Astrocyte (in vitro differentiated cells and primary cell): ENCODE measurements around the gene USP32. TPM values are rescaled to one million over a fixed set of nuclear protein-coding genes. Genes with fewer than 3 reads are reported as not detected.

Experiments used
- total RNA-seq: library from RNA; stranded (reverse); gene quantifications from 2 replicates; pipeline ENCODE4 v1.2.1, GENCODE V29; 2021

The USP32 gene
- total RNA-seq, 1 donor from 2014 or later: 40.2 TPM

Other genes starting within 250 kb of the USP32 start
- not detected in 2 replicates for gene CA4, start 242.2 kb downstream of the USP32 start, total RNA-seq
- gene CHCT1, start 30.4 kb upstream of the USP32 start, total RNA-seq: not detected in 2 replicates
- 50.5 and 53.3 TPM in 2 replicates for gene APPBP2, start 134.1 kb upstream of the USP32 start, total RNA-seq
- 24.1 and 28.7 TPM in 2 replicates for gene PPM1D, start 208.1 kb upstream of the USP32 start, total RNA-seq